HFFc6 (cell line): ENCODE measurements around the gene SEPTIN2. TPM values are rescaled to one million over a fixed set of nuclear protein-coding genes. Genes with fewer than 3 reads are reported as not detected.

Source experiments
- DNase-seq: peaks from one replicate; pipeline ENCODE4 v3.0.0-alpha.2; 2018
- H3K27ac Mint-ChIP-seq: 2 replicates; pipeline ENCODE4 v1.8.0; 2020; ENCODE audit warnings: mild to moderate bottlenecking, mixed read lengths
- H3K27me3 Mint-ChIP-seq: 2 replicates; pipeline ENCODE4 v1.8.0; 2021; ENCODE audit warnings: mild to moderate bottlenecking, moderate library complexity, mixed read lengths; ENCODE audit not compliant: insufficient read depth
- H3K36me3 Mint-ChIP-seq: 2 replicates; pipeline ENCODE4 v1.8.0; 2021; ENCODE audit warnings: low read depth, mixed read lengths
- H3K4me1 Mint-ChIP-seq: 2 replicates; pipeline ENCODE4 v1.8.0; 2020; ENCODE audit warnings: low read depth, mixed read lengths
- H3K4me3 Mint-ChIP-seq: 2 replicates; pipeline ENCODE4 v1.8.0; 2020; ENCODE audit warnings: mild to moderate bottlenecking, moderate library complexity, mixed read lengths
- H3K9me3 Mint-ChIP-seq: 2 replicates; pipeline ENCODE4 v1.8.0; 2020; ENCODE audit warnings: mild to moderate bottlenecking, mixed read lengths
- CTCF ChIP-seq: fragments of 200-600 bp; sonication (generic); IDR thresholded peaks from 2 replicates; pipeline ENCODE4 v1.5.0; 2021; ENCODE audit warnings: antibody characterized with exemption, mild to moderate bottlenecking
- total RNA-seq, 6 experiments: library from RNA; stranded (reverse); fragmentation: NEBNext Ultra II Directional; extraction: Animal tissue kit (Norgen Biotek cat#: 25700); gene quantifications; 2 replicates in 1 of 6; 3 replicates in 5 of 6; pipeline ENCODE4 v1.2.3, GENCODE V29; 2021

SEPTIN2 gene
- total RNA-seq, 6 experiments from 2014 or later: 399 to 468 (median 441) TPM

- no peaks in the 10 kb centered on the region for H3K27me3 Mint-ChIP-seq
- no peak overlapping the region for H3K27ac Mint-ChIP-seq
- DNase-seq: no peak
- no peaks in the 10 kb centered on the region for H3K9me3 Mint-ChIP-seq
- H3K36me3 Mint-ChIP-seq: peaks cover 32% of the 10 kb centered on the region
- TF ChIP-seq CTCF: no peak
- H3K4me1 Mint-ChIP-seq: peaks cover 49% of the 10 kb centered on the region
- H3K4me3 Mint-ChIP-seq: no peak overlapping the region
Observed at GRCh38 chr2:241323778-241324177, 8.1 kb downstream of the SEPTIN2 start.

DNA sequence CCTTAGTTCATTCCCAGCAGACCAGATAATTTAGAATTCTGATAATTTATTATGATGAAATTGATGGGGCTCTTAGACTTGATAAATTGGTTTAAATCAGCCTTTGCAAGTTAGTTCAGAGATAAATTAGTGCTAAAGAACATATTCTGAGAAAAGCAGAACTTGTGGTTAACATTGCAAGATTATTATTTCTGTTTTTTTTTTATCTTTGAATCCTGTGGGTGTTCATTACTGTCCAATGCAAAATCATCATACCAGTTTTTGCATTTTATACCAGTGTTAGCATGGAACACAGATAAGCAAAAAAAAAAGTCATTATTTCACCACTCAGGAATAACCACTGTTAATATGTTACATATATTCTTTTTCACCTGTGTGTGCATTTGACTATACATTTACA is 9.1 kb downstream of the SEPTIN2 start:
- DNase-seq: no peak
- Mint-ChIP-seq H3K27ac (no peak overlapping the region), H3K9me3 (no peaks in the 10 kb centered on the region), H3K36me3 (peaks cover 38% of the 10 kb centered on the region), H3K27me3 (no peaks in the 10 kb centered on the region), H3K4me3 (no peak overlapping the region), H3K4me1 (peaks cover 41% of the 10 kb centered on the region)
- TF ChIP-seq CTCF: no peak

- Mint-ChIP-seq H3K36me3 (peaks cover 38% of the 10 kb centered on the region), H3K27me3 (no peaks in the 10 kb centered on the region; the same call in 1 of the 2 replicates), H3K4me3 (no peak overlapping the region), H3K27ac (no peak overlapping the region), H3K4me1 (peaks cover 39% of the 10 kb centered on the region), H3K9me3 (no peaks in the 10 kb centered on the region)
- DNase-seq: no peak
- no peak for TF ChIP-seq CTCF
Observed at GRCh38 chr2:241325257-241325656, 9.5 kb downstream of the SEPTIN2 start.

DNA sequence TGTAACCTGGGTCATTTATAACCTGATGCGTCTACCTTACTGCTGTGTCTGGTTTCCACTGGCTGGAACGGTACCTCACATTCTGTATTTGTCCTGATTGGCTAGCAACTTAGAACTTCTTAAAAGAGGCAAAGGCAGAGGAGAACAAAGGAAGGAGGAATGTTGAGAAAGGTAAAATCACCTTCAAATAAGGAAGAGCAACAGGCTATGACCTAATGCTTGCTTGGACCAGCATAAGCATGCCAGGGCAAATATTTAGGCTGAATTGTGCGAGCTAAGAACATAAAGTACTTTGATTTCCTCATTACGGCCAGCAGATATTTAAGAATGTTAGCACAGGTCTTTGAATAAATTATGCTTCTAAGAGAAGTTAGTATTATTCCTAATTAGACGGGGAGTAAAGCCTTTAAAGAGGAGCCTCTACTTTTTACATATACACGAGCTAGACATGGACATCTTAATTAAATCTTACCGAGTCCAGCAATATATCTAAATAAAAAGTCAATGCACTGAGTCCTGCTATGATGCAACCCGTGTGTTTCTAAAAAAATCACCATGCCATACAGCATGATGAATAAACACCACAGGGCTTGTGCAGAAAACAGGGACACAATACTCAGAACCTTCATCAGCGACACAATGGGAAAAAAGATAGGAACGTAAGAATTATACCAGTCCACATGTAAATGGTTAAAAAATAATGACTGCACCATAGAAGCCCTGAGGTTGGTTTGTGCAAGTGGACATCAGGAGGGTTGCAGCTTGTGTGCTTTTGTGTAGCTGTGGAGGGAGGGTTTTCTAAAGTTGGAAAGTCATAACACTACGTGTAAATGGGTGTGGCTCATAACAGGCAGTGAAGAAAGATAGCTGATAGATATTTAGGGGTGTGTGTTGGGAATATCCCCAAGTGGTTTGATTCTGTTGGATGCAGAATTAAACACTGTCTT is 14.2 kb downstream of the SEPTIN2 start:
- Mint-ChIP-seq H3K4me3 (no peak overlapping the region), H3K27ac (no peak overlapping the region), H3K9me3 (no peaks in the 10 kb centered on the region), H3K27me3 (no peaks in the 10 kb centered on the region; the same call in 1 of the 2 replicates), H3K4me1 (peaks cover 13% of the 10 kb centered on the region), H3K36me3 (peaks cover 50% of the 10 kb centered on the region)
- no peak for TF ChIP-seq CTCF
- DNase-seq: no peak

GRCh38 chr2:241330616-241330981 is 14.9 kb downstream of the SEPTIN2 start:
- no peak overlapping the region for H3K27ac Mint-ChIP-seq
- H3K27me3 Mint-ChIP-seq: no peaks in the 10 kb centered on the region; the same call in 1 of the 2 replicates
- H3K4me3 Mint-ChIP-seq: no peak overlapping the region
- DNase-seq: no peak
- peaks cover 13% of the 10 kb centered on the region for H3K4me1 Mint-ChIP-seq
- H3K9me3 Mint-ChIP-seq: no peaks in the 10 kb centered on the region
- TF ChIP-seq CTCF: no peak
- H3K36me3 Mint-ChIP-seq: peaks cover 46% of the 10 kb centered on the region
